ENCODE data around the gene PDCD7. TPM values are rescaled to one million over a fixed set of nuclear protein-coding genes. Genes with fewer than 3 reads are reported as not detected.
"Not testable (repeated sequence)": the region's sequence is repeated elsewhere in the genome, so short reads cannot be mapped to it uniquely, and the experiment has no call there.

PDCD7 gene
- total RNA-seq, 1 experiment from 2014 or later = 29.1 TPM

- ChIA-PET CTCF (interaction anchor here (0.6 kb wide), 1 partner anchor 1260 kb away, joined by 3 read pairs; no protein-coding TSS in a partner anchor), POLR2A (ENCODE audit: unreplicated experiment) (no interaction called here)
- Histone ChIP-seq H3K4me2 (no peak overlapping the region), H2AFZ (no peak overlapping the region), H3K27me3 (ENCODE audit: insufficient read depth, low read depth) (no peaks in the 10 kb centered on the region), H3K36me3 (ENCODE audit: low read depth) (no peaks in the 10 kb centered on the region), H3K79me2 (ENCODE audit: low read depth) (no peaks in the 10 kb centered on the region), H3K27ac (no peak overlapping the region), H4K20me1 (ENCODE audit: insufficient read depth) (no peaks in the 10 kb centered on the region), H3K4me1 (replicated peaks; ENCODE audit: insufficient read depth) (no peaks in the 10 kb centered on the region), H3K4me3 (no peak overlapping the region), H3K9me3 (ENCODE audit: insufficient read depth, low read depth) (no peaks in the 10 kb centered on the region), H3K9me2 (ENCODE audit: insufficient read depth) (no peaks in the 10 kb centered on the region), H3F3A (ENCODE audit: insufficient read depth, low read depth) (no peaks in the 10 kb centered on the region)
- intact Hi-C loops (cut with micrococcal nuclease; ENCODE audit: unreplicated experiment) = no loop called here
- no TSS peak for BruUV-seq (replicated peaks)
- TF ChIP-seq EZH2 (IDR thresholded peaks at IDR 0.05; ENCODE audit: low read depth) = no peak
- DNase-seq = no peak
These were observed 37.9 kb downstream of the PDCD7 start for GRCh38 chr15:65095747-65096104.

- H3K36me3 ChIP-seq (ENCODE audit: low read depth) = no peaks in the 10 kb centered on the region
- H3K9me3 ChIP-seq (ENCODE audit: insufficient read depth, low read depth) = no peaks in the 10 kb centered on the region
- TF ChIP-seq EZH2 (IDR thresholded peaks at IDR 0.05; ENCODE audit: low read depth) (no peak), CTCF (conservative IDR thresholded peaks at IDR 0.05) (no peak)
- no peak overlapping the region for H3K27ac ChIP-seq
- H3K4me2 ChIP-seq = no peak overlapping the region
- no peaks in the 10 kb centered on the region for H4K20me1 ChIP-seq (ENCODE audit: insufficient read depth)
- DNase-seq = no peak
- H3K4me3 ChIP-seq = no peak overlapping the region
- no peaks in the 10 kb centered on the region for H3F3A ChIP-seq (ENCODE audit: insufficient read depth, low read depth)
- H2AFZ ChIP-seq = no peak overlapping the region
- CTCF ChIA-PET = no interaction called here
- no peaks in the 10 kb centered on the region for H3K9me2 ChIP-seq (ENCODE audit: insufficient read depth)
- intact Hi-C loops (cut with micrococcal nuclease; ENCODE audit: unreplicated experiment) = no loop called here
- no peaks in the 10 kb centered on the region for H3K27me3 ChIP-seq (ENCODE audit: insufficient read depth, low read depth)
- H3K4me1 ChIP-seq (replicated peaks; ENCODE audit: insufficient read depth) = no peaks in the 10 kb centered on the region
- no TSS peak for BruUV-seq (replicated peaks)
- POLR2A ChIA-PET (ENCODE audit: unreplicated experiment) = no interaction called here
- H3K79me2 ChIP-seq (ENCODE audit: low read depth) = no peaks in the 10 kb centered on the region
These were observed 38.4 kb downstream of the PDCD7 start for GRCh38 chr15:65095011-65095746.

DNA sequence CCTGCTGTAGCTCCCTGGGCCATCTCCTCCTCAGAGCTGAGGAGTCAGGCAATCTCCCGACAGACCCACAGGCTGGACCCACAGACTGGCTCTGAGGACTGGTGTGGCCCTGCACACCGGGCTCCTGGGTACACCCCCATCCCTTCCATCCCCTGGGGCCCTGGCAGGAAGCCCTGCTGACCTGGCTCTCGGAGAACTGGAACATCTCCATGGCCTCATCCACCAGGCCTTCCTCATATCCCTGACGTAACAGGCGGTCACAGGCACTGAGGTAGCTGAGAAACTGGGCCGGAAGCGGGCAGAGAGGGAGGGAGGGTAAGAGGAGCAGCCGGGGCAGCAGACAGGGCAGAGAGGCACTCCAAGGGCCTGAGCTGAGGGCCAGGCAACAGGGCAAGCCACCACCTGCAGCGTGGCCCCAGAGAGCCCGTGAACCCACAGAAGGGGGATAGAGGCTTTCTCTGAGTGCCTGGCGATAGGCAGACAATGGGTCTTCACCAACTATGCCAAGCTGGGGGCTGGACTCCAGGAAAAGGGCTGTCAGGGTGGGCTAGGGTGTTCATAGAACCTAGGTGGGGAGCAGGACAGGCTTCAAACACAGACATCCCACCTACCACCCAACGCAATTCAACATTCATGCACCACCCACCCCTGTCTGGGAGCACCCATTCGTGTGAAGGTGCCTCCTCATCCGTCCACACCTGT, 39.2 kb downstream of the PDCD7 start:
- H2AFZ ChIP-seq = no peak overlapping the region
- POLR2A ChIA-PET (ENCODE audit: unreplicated experiment) = no interaction called here
- TF ChIP-seq EZH2 (IDR thresholded peaks at IDR 0.05; ENCODE audit: low read depth) (no peak), CTCF (conservative IDR thresholded peaks at IDR 0.05) (no peak)
- H3K79me2 ChIP-seq (ENCODE audit: low read depth) = no peaks in the 10 kb centered on the region
- no peaks in the 10 kb centered on the region for H3K36me3 ChIP-seq (ENCODE audit: low read depth)
- no peak overlapping the region for H3K4me2 ChIP-seq
- intact Hi-C loops (cut with micrococcal nuclease; ENCODE audit: unreplicated experiment) = no loop called here
- H3K9me3 ChIP-seq (ENCODE audit: insufficient read depth, low read depth) = no peaks in the 10 kb centered on the region
- H3K27me3 ChIP-seq (ENCODE audit: insufficient read depth, low read depth) = no peaks in the 10 kb centered on the region
- H3F3A ChIP-seq (ENCODE audit: insufficient read depth, low read depth) = no peaks in the 10 kb centered on the region
- no peaks in the 10 kb centered on the region for H3K4me1 ChIP-seq (replicated peaks; ENCODE audit: insufficient read depth)
- no TSS peak for BruUV-seq (replicated peaks)
- DNase-seq = no peak
- no peak overlapping the region for H3K4me3 ChIP-seq
- no peaks in the 10 kb centered on the region for H3K9me2 ChIP-seq (ENCODE audit: insufficient read depth)
- CTCF ChIA-PET = no interaction called here
- H3K27ac ChIP-seq = no peak overlapping the region
- H4K20me1 ChIP-seq (ENCODE audit: insufficient read depth) = no peaks in the 10 kb centered on the region

DNA sequence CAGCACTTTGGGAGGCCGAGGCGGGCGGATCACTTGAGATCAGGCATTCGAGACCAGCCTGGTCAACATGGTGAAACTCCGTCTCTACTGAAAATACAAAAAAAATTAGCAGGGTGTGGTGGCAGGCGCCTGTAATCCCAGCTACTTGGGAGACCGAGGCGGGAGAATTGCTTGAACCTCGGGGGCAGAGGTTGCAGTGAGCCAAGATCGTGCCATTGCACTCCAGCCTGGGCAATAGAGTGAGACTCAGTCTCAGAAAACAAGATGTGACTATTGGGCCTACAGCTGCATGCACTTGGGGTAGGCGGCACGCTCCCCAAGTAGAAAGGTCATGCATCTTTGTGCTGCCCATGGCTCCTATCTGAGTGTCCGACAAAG, 39.8 kb downstream of the PDCD7 start:
- BruUV-seq (replicated peaks); H4K20me1 ChIP-seq (ENCODE audit: insufficient read depth); POLR2A ChIA-PET (ENCODE audit: unreplicated experiment); H3K9me2 ChIP-seq (ENCODE audit: insufficient read depth); H3K4me1 ChIP-seq (replicated peaks; ENCODE audit: insufficient read depth); CTCF ChIA-PET; DNase-seq; H3K27ac ChIP-seq; H3K4me3 ChIP-seq; H3K4me2 ChIP-seq; H2AFZ ChIP-seq; intact Hi-C loops (cut with micrococcal nuclease; ENCODE audit: unreplicated experiment); H3K36me3 ChIP-seq (ENCODE audit: low read depth); H3K9me3 ChIP-seq (ENCODE audit: insufficient read depth, low read depth); H3F3A ChIP-seq (ENCODE audit: insufficient read depth, low read depth); H3K27me3 ChIP-seq (ENCODE audit: insufficient read depth, low read depth); H3K79me2 ChIP-seq (ENCODE audit: low read depth): not testable (repeated sequence)
